ES-I3 (cell line): ENCODE results near the gene ITCH.
"Not testable (repeated sequence)": the region's sequence is repeated elsewhere in the genome, so short reads cannot be mapped to it uniquely, and the experiment has no call there.

Experiments used
- H3K36me3 ChIP-seq: 2 replicates; pipeline ENCODE4 v1.6.1; 2013; ENCODE audit warnings: mild to moderate bottlenecking, low read length, control low read depth, moderate library complexity; ENCODE audit not compliant: insufficient read depth
- H3K4me1 ChIP-seq: 2 replicates; pipeline ENCODE4 v1.6.1; 2013; ENCODE audit warnings: mild to moderate bottlenecking, control low read depth, low read length; ENCODE audit not compliant: insufficient read depth
- H3K9ac ChIP-seq: 2 replicates; pipeline ENCODE4 v1.6.1; 2013; ENCODE audit warnings: low read depth, mild to moderate bottlenecking, low read length, moderate library complexity
- H3K9me3 ChIP-seq: 2 replicates; pipeline ENCODE4 v1.6.1; 2013; ENCODE audit warnings: mild to moderate bottlenecking, low read length, moderate library complexity; ENCODE audit not compliant: control insufficient read depth, insufficient read depth

ITCH gene

DNA sequence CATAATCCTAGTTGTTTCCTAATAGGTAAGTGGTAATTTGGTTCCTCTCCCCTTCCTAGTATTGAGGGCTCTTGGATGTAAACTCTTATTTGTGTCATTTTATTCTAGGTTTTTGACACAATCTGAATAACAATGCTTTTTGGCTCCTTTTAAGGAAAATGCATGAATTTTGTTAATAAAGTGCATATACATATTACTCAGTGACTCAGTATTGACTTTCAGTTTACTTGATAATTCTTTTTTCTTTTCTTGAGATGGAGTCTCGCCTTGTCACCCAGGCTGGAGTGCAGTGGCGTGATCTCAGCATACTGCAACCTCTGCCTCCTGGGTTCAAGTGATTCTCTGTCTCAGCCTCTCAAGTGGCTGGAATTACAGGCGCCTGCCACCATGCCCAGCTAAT is 19.1 kb downstream of the ITCH start:
- Histone ChIP-seq H3K9ac (no peak overlapping the region), H3K9me3 (no peaks in the 10 kb centered on the region), H3K4me1 (no peaks in the 10 kb centered on the region), H3K36me3 (no peaks in the 10 kb centered on the region)

DNA sequence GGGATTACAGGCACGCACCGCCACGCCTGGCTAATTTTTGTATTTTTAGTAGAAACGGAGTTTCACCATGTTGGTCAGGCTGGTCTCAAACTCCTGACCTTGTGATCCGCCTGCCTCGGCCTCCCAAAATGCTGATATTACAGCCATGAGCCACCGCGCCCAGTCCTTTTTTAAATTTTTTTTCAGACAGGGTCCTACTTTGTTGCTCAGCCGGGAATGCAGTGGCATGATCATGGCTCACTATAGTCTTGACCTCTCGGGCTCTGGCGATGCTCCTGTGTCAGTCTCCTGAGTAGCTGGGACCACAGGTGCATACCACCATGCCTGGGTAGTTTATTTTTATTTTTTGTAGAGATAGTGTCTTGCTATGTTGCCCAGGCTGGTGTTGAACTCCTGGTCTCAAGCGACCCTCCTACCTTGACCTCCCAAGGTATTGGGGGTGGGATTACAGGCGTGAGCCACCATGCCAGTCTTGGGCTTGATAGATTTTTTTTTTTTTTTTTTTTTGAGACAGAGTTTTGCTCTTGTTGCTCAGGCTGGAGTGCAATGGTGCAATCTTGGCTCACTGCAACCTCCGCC is 19.9 kb downstream of the ITCH start:
- not testable (repeated sequence) for H3K9ac ChIP-seq, H3K36me3 ChIP-seq, H3K9me3 ChIP-seq, H3K4me1 ChIP-seq

DNA sequence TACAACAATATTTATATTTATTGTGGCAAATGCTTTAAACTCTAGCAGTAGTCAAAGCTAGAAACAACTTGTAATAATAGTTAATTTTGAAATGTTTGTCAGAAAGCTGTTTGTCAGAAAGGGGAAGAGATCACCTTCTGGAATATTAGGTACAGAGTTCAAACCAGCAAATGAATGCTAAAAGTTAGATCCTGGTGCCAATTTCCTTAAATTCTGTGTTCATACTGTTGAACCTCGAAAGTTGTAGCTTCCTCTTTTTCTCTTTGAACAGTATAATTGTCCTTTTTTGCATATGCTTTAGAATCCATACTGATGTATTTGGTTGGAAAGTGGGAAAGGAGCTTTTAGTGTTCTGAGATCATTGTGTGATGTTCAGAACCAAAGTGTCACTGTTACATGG is 22.4 kb downstream of the ITCH start:
- H3K9ac ChIP-seq: no peak overlapping the region
- no peaks in the 10 kb centered on the region for H3K36me3 ChIP-seq
- peaks cover 10% of the 10 kb centered on the region for H3K4me1 ChIP-seq
- no peaks in the 10 kb centered on the region for H3K9me3 ChIP-seq

DNA sequence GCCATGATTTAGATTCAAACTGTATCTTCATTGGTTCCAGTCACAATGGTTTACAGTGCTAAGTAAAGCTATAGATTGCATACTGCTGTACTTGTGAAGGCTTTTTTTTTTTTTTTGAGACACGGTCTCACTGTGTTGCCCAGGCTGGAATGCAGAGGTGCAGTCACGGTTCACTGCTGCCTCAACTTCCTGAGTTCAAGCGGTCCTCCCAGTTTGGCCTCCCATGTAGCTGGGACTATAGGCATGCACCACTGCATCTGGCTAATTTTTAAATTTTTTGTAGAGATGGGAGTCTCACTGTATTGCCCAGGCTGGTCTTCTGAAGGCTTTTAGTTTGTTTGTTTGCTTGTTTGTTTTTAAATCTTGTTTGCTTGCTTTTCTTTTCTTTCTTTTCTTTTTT is 24.9 kb downstream of the ITCH start:
- H3K9ac ChIP-seq: no peak overlapping the region
- H3K9me3 ChIP-seq: no peaks in the 10 kb centered on the region
- H3K4me1 ChIP-seq: peaks cover 13% of the 10 kb centered on the region
- no peaks in the 10 kb centered on the region for H3K36me3 ChIP-seq

DNA sequence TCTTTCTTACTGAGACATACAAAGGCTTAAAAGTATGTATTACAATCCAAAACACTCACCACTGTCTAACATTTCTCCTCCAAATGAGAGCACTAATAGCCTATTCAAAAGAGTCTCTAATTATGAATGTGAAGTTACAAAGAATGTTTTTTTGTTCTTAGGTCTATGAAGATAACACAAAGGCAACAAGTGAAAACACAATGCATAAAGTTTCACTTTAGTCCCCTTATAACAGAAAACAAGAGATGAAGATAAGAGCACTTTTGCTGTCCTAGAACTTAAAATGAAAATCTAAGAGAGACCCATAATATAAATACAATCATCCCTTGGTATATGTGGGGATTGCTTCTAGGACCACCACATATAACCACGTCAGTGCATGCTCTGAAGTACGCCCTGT is 25.6 kb downstream of the ITCH start:
- Histone ChIP-seq H3K9ac (no peak overlapping the region), H3K4me1 (peaks cover 13% of the 10 kb centered on the region), H3K36me3 (no peaks in the 10 kb centered on the region), H3K9me3 (no peaks in the 10 kb centered on the region)

DNA sequence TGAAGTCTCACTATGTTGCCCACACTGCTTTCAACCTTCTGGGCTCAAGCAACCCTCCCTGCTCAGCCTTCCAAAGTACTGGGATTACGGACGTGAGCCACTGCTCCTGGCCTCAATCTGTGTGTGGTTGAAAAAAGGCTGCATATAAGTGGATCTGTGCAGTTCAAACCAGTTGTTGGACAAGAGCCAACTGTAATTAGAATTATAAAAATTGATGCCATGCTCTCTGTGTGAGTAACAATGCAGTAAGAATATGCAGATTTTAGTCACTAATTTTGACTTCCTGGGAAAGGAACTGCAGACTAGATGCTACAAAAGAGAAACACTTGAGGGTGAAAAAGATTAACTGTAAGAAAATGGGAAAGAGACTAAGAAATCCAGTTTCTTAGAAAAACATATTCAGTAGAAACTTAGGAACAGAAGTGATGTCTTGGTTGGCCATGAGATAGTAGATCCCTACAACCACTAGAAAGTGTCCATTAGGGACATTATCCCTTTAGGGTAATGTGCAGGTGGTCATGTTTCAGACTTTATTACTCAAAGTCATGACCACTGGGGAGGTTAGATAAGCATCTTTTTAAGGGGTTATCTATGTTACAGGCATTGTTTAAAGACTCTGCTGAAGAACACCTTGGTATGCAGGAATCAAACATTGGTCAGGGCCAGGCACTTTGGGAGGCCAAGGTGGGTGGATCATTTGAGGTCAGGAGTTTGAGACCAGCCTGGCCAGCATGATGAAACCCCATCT is 26.3 kb downstream of the ITCH start:
- no peaks in the 10 kb centered on the region for H3K9me3 ChIP-seq
- peaks cover 13% of the 10 kb centered on the region for H3K4me1 ChIP-seq
- H3K36me3 ChIP-seq: 0 out of 2 replicates have a peak, but pooled peaks cover 1% of the 10 kb centered on the region
- H3K9ac ChIP-seq: peak overlapping the region; percentile 4; the same call in 1 of the 2 replicates

DNA sequence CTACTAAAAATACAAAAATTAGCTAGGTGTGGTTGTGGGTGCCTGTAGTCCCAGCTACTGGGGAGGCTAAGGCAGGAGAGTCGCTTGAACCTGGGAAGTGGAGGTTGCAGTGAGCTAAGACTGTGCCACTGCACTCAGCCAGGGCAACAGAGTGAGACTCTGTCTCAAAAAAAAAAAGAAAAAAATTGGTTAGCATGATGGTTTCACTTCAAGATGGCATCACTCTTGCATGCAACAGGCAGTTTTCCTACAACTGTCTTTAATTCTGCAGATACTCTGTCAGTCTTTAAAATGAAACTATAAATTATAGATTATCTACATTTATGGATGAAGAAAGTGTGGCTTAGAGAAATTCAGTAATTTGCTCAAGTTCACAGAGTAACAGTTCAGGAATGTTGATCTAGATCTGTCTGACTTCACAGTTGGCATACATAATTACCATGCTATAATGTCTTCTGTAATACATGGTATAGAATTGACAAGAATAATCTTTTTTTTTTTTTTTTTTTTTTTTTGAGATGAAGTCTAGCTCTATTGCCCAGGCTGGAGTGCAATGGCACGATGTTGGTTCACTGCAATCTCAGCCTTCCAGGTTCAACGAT is 27.0 kb downstream of the ITCH start:
- 0 out of 2 replicates have a peak, but pooled peaks cover 6% of the 10 kb centered on the region for H3K36me3 ChIP-seq
- no peak overlapping the region for H3K9ac ChIP-seq

DNA sequence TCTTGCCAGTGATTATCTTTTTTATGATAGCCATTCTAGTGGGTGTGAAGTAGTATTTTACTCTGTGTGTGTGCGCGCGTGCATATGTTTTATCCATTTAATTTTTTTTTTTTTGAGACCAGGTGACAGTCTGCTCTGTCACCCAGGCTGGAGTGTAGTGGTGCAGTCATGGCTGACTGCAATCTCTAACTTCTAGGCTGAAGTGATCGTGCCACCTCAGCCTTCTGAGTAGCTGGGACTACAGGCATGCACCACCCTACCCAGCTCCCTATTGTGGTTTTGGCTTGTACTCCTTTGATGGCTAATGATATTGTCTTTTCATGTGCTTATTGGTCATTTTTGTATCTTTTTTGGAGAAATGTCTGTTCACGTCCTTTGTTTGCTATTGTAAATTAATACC is 33.3 kb downstream of the ITCH start:
- Histone ChIP-seq H3K9me3 (no peaks in the 10 kb centered on the region), H3K4me1 (peaks cover 10% of the 10 kb centered on the region; the same call in 1 of the 2 replicates), H3K9ac (no peak overlapping the region), H3K36me3 (peaks cover 6% of the 10 kb centered on the region; the same call in 1 of the 2 replicates)

More for the DNA sequence above, 27.0 kb downstream of the ITCH start:
- Histone ChIP-seq H3K9me3 (no peaks in the 10 kb centered on the region), H3K4me1 (peaks cover 13% of the 10 kb centered on the region)

DNA sequence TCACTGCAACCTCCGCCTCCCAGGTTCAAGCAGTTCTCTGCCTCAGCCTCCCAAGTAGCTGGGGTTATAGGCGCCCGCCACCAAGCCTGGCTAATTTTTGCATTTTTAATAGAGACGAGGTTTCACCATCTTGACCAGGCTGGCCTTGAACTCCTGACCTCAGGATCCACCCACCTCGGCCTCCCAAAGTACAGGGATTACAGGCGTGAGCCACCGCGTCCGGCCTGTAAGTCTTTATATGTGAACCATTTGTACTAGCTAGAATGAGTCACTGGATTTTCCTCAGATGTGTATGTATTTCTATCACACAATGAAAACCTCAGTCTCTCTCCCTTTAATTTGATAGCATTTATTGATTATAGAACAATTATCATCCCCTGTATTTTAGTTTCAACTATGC is 34.0 kb downstream of the ITCH start:
- no peak overlapping the region for H3K9ac ChIP-seq
- H3K36me3 ChIP-seq: peaks cover 6% of the 10 kb centered on the region; the same call in 1 of the 2 replicates
- no peaks in the 10 kb centered on the region for H3K9me3 ChIP-seq
- peaks cover 12% of the 10 kb centered on the region; the same call in 1 of the 2 replicates for H3K4me1 ChIP-seq

DNA sequence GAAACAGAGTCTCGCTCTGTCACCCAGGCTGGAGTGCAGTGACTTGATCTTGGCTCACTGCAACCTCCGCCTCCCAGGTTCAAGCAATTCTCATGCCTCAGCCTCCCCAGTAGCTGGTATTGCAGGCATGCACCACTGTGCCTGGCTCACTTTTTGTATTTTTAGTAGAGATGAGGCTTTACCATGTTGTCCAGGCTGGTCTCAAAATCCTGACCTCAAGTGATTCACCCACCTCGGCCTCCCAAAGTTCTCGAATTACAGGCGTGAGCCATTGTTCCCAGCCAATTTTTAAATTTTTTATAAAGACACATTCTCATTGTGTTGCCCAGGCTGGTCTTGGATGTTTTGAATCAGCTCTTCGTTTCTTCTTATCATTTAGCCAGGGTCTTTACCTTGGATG is 37.7 kb downstream of the ITCH start:
- H3K9ac ChIP-seq, H3K36me3 ChIP-seq, H3K9me3 ChIP-seq: not testable (repeated sequence)
- H3K4me1 ChIP-seq: peaks cover 16% of the 10 kb centered on the region; the same call in 1 of the 2 replicates

DNA sequence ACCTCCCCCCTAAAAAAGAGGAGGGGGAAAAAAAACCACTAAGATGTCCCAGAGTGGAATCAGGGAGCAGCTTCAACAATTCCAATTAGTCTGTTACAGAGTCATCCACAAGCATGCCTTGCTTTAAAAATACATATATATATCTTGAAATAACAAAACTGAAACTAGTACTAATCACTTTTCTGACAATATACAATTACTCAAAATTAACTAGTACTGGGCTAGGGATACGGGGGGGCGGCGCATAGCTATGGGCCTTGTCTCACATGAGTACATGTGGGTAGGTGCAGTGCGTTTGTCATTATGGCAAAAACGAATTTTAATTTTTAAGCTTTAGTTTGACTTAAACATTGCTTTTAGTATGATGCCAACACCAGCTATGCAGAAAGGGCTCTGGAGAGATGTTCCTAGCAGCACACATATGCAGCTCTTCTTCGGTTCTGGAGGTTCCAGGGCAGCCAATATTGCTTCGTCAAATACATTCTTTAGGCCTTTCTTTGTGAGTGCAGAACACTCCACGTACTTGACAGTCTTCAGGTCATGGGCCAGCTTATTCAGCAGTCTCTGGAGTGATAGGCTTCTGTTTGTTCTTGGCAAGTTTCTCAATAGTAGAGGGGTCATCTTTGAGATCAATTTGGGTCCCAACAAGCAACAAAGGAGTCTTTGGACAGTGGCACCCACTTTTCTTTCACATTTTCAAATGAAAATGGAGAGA is 38.8 kb downstream of the ITCH start:
- Histone ChIP-seq H3K9me3 (no peaks in the 10 kb centered on the region), H3K36me3 (no peaks in the 10 kb centered on the region), H3K9ac (no peak overlapping the region), H3K4me1 (peaks cover 16% of the 10 kb centered on the region; the same call in 1 of the 2 replicates)

DNA sequence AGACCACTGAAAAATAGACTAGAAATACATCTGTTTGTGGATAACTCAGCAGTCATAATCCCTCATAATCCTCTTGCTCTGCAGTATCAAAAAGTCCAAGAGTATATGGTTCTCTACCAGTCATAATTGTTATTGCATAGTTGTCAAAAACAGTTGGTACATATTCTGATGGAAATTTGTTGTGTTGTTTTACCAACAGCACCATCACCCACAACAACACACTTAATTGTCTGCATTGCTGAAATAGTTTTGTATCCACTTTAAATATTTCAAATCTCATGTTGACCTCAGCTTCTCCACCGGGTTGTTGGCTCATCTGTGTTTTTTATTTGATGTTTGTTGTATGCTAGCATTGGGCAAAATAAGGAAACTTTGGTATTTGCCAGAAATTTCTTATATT is 39.4 kb downstream of the ITCH start:
- Histone ChIP-seq H3K4me1 (peaks cover 16% of the 10 kb centered on the region; the same call in 1 of the 2 replicates), H3K9me3 (no peaks in the 10 kb centered on the region), H3K36me3 (no peaks in the 10 kb centered on the region), H3K9ac (no peak overlapping the region)

DNA sequence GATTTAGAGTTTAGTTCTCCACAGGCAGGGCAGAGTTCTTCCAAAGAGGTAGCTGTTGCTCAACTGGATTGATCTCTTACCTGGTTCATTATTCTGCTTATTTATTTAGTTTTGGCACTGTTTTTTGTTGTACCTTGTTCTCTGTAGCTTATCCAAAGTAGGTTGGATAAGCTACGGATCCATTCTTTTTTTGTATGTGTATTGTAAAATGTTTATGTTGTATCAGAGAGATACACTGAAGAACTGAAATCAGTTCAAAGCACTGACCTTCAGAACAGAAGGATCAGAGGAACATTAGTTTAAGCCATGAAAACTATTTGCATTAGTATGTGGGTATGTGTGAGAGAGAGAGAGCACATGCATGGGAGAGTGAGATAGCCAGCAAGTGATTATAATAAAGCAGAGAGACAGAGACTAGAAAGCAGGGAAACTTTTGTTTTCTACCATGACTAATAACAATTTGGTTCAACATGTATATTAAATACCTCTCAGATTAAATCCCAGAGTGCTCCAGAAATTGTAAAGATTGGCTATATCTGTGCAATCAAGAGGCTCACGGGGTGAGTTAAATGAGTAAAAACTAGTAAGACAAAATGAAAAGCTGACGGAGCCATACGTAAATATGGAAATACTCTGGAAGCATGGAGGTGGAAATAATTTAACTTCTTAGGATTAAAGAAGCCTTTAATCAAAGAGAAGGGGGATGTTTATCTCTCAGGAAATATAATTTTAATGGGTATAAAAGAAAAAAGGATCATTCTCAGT is 40.2 kb downstream of the ITCH start:
- peaks cover 16% of the 10 kb centered on the region; the same call in 1 of the 2 replicates for H3K4me1 ChIP-seq
- H3K36me3 ChIP-seq: no peaks in the 10 kb centered on the region
- H3K9ac ChIP-seq: no peak overlapping the region
- no peaks in the 10 kb centered on the region for H3K9me3 ChIP-seq

DNA sequence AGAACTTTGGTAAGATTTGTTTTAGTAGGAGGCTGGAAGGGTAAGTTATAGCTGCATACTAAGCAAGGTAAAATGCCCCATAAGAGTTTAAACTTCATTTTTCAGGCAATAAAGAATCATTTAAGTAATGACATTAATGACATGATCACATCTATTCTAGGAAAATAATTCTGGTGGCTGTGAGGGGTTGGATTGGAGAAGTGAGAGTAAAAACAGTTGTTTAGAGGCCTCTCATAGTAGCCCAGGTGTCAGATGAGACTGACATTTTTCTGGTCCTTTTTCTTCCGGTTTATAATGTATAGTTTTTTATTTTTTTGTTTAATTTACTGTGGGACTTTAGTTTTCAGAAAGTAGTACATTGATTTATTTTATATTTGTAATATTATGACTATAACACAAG is 40.8 kb downstream of the ITCH start:
- Histone ChIP-seq H3K9ac (no peak overlapping the region), H3K36me3 (no peaks in the 10 kb centered on the region), H3K9me3 (no peaks in the 10 kb centered on the region), H3K4me1 (peaks cover 16% of the 10 kb centered on the region; the same call in 1 of the 2 replicates)
